ENCODE measurements around the gene GLT6D1. TPM values are rescaled to one million over a fixed set of nuclear protein-coding genes. Genes with fewer than 3 reads are reported as not detected.

The GLT6D1 gene
- total and polyA plus RNA-seq, 2 of the 8 experiments (the other 6 are each of a cell fraction or from before 2014, with no cell fraction given): 1.3 to 2.1 TPM

DNA sequence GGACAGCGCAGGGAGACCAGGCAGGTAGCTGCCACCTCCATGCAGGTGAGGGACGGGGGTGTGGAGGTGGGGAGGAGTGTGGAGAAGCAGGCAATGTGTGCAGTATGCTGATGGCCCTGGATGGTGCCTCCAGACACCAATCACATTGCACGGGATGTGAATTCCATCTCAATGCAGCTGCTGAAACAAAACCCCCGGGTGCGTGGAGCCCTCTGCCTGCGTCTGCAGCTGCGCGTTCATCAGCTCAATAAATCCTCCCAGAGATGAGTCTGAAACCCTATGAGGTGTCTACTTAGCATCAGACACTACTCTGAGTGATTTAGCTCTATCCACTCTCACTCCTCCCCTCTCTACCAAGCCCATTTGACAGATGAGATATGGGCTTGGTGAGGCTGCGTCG lies 49.7 kb upstream of the GLT6D1 start (continued):
- TF ChIP-seq, protein P1, sequence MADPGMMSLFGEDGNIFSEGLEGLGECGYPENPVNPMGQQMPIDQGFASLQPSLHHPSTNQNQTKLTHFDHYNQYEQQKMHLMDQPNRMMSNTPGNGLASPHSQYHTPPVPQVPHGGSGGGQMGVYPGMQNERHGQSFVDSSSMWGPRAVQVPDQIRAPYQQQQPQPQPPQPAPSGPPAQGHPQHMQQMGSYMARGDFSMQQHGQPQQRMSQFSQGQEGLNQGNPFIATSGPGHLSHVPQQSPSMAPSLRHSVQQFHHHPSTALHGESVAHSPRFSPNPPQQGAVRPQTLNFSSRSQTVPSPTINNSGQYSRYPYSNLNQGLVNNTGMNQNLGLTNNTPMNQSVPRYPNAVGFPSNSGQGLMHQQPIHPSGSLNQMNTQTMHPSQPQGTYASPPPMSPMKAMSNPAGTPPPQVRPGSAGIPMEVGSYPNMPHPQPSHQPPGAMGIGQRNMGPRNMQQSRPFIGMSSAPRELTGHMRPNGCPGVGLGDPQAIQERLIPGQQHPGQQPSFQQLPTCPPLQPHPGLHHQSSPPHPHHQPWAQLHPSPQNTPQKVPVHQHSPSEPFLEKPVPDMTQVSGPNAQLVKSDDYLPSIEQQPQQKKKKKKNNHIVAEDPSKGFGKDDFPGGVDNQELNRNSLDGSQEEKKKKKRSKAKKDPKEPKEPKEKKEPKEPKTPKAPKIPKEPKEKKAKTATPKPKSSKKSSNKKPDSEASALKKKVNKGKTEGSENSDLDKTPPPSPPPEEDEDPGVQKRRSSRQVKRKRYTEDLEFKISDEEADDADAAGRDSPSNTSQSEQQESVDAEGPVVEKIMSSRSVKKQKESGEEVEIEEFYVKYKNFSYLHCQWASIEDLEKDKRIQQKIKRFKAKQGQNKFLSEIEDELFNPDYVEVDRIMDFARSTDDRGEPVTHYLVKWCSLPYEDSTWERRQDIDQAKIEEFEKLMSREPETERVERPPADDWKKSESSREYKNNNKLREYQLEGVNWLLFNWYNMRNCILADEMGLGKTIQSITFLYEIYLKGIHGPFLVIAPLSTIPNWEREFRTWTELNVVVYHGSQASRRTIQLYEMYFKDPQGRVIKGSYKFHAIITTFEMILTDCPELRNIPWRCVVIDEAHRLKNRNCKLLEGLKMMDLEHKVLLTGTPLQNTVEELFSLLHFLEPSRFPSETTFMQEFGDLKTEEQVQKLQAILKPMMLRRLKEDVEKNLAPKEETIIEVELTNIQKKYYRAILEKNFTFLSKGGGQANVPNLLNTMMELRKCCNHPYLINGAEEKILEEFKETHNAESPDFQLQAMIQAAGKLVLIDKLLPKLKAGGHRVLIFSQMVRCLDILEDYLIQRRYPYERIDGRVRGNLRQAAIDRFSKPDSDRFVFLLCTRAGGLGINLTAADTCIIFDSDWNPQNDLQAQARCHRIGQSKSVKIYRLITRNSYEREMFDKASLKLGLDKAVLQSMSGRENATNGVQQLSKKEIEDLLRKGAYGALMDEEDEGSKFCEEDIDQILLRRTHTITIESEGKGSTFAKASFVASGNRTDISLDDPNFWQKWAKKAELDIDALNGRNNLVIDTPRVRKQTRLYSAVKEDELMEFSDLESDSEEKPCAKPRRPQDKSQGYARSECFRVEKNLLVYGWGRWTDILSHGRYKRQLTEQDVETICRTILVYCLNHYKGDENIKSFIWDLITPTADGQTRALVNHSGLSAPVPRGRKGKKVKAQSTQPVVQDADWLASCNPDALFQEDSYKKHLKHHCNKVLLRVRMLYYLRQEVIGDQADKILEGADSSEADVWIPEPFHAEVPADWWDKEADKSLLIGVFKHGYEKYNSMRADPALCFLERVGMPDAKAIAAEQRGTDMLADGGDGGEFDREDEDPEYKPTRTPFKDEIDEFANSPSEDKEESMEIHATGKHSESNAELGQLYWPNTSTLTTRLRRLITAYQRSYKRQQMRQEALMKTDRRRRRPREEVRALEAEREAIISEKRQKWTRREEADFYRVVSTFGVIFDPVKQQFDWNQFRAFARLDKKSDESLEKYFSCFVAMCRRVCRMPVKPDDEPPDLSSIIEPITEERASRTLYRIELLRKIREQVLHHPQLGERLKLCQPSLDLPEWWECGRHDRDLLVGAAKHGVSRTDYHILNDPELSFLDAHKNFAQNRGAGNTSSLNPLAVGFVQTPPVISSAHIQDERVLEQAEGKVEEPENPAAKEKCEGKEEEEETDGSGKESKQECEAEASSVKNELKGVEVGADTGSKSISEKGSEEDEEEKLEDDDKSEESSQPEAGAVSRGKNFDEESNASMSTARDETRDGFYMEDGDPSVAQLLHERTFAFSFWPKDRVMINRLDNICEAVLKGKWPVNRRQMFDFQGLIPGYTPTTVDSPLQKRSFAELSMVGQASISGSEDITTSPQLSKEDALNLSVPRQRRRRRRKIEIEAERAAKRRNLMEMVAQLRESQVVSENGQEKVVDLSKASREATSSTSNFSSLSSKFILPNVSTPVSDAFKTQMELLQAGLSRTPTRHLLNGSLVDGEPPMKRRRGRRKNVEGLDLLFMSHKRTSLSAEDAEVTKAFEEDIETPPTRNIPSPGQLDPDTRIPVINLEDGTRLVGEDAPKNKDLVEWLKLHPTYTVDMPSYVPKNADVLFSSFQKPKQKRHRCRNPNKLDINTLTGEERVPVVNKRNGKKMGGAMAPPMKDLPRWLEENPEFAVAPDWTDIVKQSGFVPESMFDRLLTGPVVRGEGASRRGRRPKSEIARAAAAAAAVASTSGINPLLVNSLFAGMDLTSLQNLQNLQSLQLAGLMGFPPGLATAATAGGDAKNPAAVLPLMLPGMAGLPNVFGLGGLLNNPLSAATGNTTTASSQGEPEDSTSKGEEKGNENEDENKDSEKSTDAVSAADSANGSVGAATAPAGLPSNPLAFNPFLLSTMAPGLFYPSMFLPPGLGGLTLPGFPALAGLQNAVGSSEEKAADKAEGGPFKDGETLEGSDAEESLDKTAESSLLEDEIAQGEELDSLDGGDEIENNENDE (IDR thresholded peaks at IDR 0.05; ENCODE audit: insufficient replicate concordance, low read length): no peak
- TF ChIP-seq E2F6 (IDR thresholded peaks at IDR 0.05): no peak
- TF ChIP-seq CTBP2 (IDR thresholded peaks at IDR 0.05; ENCODE audit: borderline replicate concordance, insufficient read depth, insufficient read length, low read length): no peak
- TF ChIP-seq RAD21 (IDR thresholded peaks at IDR 0.05 in 1 of 2, conservative IDR thresholded peaks at IDR 0.05 in 1 of 2; ENCODE audit: low read depth in 2 of 2, low read length in 2 of 2): no peak
- TF ChIP-seq SP1 (IDR thresholded peaks at IDR 0.05; ENCODE audit: low read depth, low read length): no peak
- no peak for TF ChIP-seq CHD2 (IDR thresholded peaks at IDR 0.05; ENCODE audit: low read length)
- TF ChIP-seq POU5F1 (IDR thresholded peaks at IDR 0.05; ENCODE audit: low read depth, low read length): no peak
- TF ChIP-seq, protein P2, sequence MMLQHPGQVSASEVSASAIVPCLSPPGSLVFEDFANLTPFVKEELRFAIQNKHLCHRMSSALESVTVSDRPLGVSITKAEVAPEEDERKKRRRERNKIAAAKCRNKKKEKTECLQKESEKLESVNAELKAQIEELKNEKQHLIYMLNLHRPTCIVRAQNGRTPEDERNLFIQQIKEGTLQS (IDR thresholded peaks at IDR 0.05; ENCODE audit: insufficient read depth, low read depth, low read length): no peak
- no peak for TF ChIP-seq GABPA (IDR thresholded peaks at IDR 0.05; ENCODE audit: borderline replicate concordance, insufficient read depth, low read length)
- no peak for TF ChIP-seq SIX5 (IDR thresholded peaks at IDR 0.05; ENCODE audit: low read depth, low read length)

All from H1 (cell line).